Subcutaneous adipose tissue (tissue), 4 donors: Measurements from ENCODE around the gene PALLD. TPM values are rescaled to one million over a fixed set of nuclear protein-coding genes. Genes with fewer than 3 reads are reported as not detected.

Experiments used
- small RNA-seq: library from RNA; depleted of rRNA; stranded (forward); fragments of <200 nt; gene quantifications from one replicate; pipeline ENCODE3, GENCODE V24; 2016
- total RNA-seq, 4 donors: library from RNA; depleted of rRNA; stranded (reverse); fragments of >200 nt; gene quantifications; one replicate each; pipeline ENCODE4 v1.1.0, GENCODE V29; 2016
- TF ChIP-seq, protein P1 (sequence below): fragments of 450-650 bp; IDR thresholded peaks from one replicate; pipeline ENCODE4 v1.5.1; 2016; ENCODE audit warnings: low read depth, mild to moderate bottlenecking, control low read depth, antibody characterized with exemption, moderate library complexity

The PALLD gene
- total RNA-seq, 4 donors from 2014 or later, result 94.1 to 118 (median 110) TPM

DNA sequence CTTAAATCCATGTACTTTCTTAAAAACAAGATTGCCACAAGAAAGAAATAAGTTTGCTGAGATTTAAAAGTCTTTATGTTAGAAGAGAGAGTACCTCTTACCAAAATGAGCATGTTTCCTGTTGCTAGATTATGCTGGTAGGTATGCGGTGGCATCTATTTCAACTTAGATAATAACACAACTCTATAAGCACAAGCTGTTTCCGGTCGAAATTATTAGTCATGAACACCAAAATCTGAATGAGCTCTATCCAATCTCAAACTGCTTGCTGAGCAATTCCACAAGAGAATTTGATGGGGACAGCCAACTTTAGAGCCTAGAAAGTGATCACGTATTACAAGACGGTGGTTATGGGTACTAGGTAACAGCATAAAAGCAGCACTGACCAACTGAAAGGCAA lies 463.9 kb downstream of the PALLD start:
- TF ChIP-seq, protein P1, sequence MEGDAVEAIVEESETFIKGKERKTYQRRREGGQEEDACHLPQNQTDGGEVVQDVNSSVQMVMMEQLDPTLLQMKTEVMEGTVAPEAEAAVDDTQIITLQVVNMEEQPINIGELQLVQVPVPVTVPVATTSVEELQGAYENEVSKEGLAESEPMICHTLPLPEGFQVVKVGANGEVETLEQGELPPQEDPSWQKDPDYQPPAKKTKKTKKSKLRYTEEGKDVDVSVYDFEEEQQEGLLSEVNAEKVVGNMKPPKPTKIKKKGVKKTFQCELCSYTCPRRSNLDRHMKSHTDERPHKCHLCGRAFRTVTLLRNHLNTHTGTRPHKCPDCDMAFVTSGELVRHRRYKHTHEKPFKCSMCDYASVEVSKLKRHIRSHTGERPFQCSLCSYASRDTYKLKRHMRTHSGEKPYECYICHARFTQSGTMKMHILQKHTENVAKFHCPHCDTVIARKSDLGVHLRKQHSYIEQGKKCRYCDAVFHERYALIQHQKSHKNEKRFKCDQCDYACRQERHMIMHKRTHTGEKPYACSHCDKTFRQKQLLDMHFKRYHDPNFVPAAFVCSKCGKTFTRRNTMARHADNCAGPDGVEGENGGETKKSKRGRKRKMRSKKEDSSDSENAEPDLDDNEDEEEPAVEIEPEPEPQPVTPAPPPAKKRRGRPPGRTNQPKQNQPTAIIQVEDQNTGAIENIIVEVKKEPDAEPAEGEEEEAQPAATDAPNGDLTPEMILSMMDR, result no peak

DNA sequence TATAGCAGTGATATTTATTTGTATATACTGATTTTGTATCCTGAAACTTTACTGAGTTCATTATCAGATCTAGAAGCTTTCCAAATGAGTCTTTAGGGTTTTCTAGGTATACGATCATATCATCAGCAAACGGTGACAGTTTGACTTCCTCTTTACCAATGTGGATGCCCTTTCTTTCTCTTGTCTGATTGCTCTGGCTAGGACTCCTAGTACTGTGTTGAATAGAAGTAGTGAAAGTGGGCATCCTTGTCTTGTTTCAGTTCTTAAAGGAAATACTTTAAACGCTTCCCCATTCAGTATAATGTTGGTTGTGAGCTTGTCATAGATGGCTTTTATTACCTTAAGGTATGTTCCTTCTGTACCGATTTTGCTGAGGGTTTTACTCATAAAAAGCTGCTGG lies 475.7 kb downstream of the PALLD start:
- TF ChIP-seq, protein P1, result no peak

Small RNA genes lying within 50 kb of the gene (small RNA-seq; reads per million reads assigned to genes)
- gene RF00432, result not detected
- gene RNU6-1336P, result not detected
- not detected for gene RNU6-853P

Other genes with a start within 250 kb of the PALLD start
- gene DDX60, start 178.3 kb upstream of the PALLD start, total RNA-seq, result 10 to 100 TPM; 16.7 to 33.7 (median 20.2) TPM
- gene DDX60L, start 16.6 kb upstream of the PALLD start, total RNA-seq, result 10 to 100 TPM; 23.0 to 59.5 (median 27.7) TPM